Suprapubic skin (tissue), 4 donors: ENCODE measurements around the gene ZNRD2. TPM values are rescaled to one million over a fixed set of nuclear protein-coding genes. Genes with fewer than 3 reads are reported as not detected.

Experiments used
- DNase-seq, 2 donors: peaks; one replicate each; pipeline ENCODE4 v3.0.0-alpha.2; 2019; ENCODE audit warnings: low spot score in 2 of 2
- H3K27ac ChIP-seq: fragments of 200-600 bp; sonication (generic); one replicate; pipeline ENCODE4 v1.5.1; 2019
- H3K27me3 ChIP-seq: fragments of 200-600 bp; sonication (generic); one replicate; pipeline ENCODE4 v1.5.1; 2019
- H3K36me3 ChIP-seq: fragments of 200-600 bp; sonication (generic); one replicate; pipeline ENCODE4 v1.5.1; 2019
- H3K4me1 ChIP-seq: fragments of 200-600 bp; sonication (generic); one replicate; pipeline ENCODE4 v1.5.1; 2019
- H3K4me3 ChIP-seq: fragments of 200-600 bp; sonication (generic); one replicate; pipeline ENCODE4 v1.5.1; 2019; ENCODE audit warnings: mild to moderate bottlenecking
- H3K9me3 ChIP-seq: fragments of 200-600 bp; sonication (generic); one replicate; pipeline ENCODE4 v1.5.1; 2019
- EP300 ChIP-seq: sonication (generic); formaldehyde crosslinking; IDR thresholded peaks from one replicate; pipeline ENCODE4 v1.6.1; 2017; ENCODE audit warnings: antibody characterized with exemption
- POLR2A ChIP-seq, 2 donors: fragments of 450-650 bp; IDR thresholded peaks; one replicate each; pipeline ENCODE4 v1.6.1; 2017; ENCODE audit warnings: antibody characterized with exemption in 2 of 2, mild to moderate bottlenecking in 2 of 2, moderate library complexity in 2 of 2
- POLR2AphosphoS5 ChIP-seq, 3 donors: sonication (generic); formaldehyde crosslinking; IDR thresholded peaks; one replicate each; pipeline ENCODE4 v1.6.1; 2017; ENCODE audit warnings: antibody characterized with exemption in 3 of 3
- WGBS: methylation state at CpG from one replicate; pipeline ENCODE4 v1.1.5; 2018; 5-methylcytosine and 5-hydroxymethylcytosine counted together
- total RNA-seq, 4 donors: library from RNA; depleted of rRNA; stranded (reverse); fragments of >200 nt; gene quantifications; one replicate each; pipeline ENCODE4 v1.1.0, GENCODE V29; 2016
- TF ChIP-seq, protein P1 (sequence below), 2 donors: fragments of 200-600 bp in 1 of 2; fragments of 450-650 bp in 1 of 2; sonication (generic) in 1 of 2; IDR thresholded peaks; one replicate each; pipeline ENCODE4 v1.5.1; 2016 to 2019; ENCODE audit warnings: antibody characterized with exemption in 2 of 2, mild to moderate bottlenecking in 1 of 2, moderate library complexity in 1 of 2

The ZNRD2 gene
- total RNA-seq, 4 donors from 2014 or later, result 60.9 to 97.4 (median 77.9) TPM

GRCh38 chr11:65609229-65609628, 39.0 kb downstream of the ZNRD2 start:
- Histone ChIP-seq H3K27me3 (no peaks in the 10 kb centered on the region), H3K4me3 (no peak overlapping the region), H3K27ac (no peak overlapping the region), H3K36me3 (peaks cover 34% of the 10 kb centered on the region), H3K9me3 (no peaks in the 10 kb centered on the region), H3K4me1 (peaks cover 66% of the 10 kb centered on the region)
- TF ChIP-seq POLR2A (IDR thresholded peaks at IDR 0.05), result no peak
- no peak for TF ChIP-seq EP300
- TF ChIP-seq POLR2AphosphoS5 (IDR thresholded peaks at IDR 0.05), result no peak
- TF ChIP-seq, protein P1, sequence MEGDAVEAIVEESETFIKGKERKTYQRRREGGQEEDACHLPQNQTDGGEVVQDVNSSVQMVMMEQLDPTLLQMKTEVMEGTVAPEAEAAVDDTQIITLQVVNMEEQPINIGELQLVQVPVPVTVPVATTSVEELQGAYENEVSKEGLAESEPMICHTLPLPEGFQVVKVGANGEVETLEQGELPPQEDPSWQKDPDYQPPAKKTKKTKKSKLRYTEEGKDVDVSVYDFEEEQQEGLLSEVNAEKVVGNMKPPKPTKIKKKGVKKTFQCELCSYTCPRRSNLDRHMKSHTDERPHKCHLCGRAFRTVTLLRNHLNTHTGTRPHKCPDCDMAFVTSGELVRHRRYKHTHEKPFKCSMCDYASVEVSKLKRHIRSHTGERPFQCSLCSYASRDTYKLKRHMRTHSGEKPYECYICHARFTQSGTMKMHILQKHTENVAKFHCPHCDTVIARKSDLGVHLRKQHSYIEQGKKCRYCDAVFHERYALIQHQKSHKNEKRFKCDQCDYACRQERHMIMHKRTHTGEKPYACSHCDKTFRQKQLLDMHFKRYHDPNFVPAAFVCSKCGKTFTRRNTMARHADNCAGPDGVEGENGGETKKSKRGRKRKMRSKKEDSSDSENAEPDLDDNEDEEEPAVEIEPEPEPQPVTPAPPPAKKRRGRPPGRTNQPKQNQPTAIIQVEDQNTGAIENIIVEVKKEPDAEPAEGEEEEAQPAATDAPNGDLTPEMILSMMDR (IDR thresholded peaks at IDR 0.05), result no peak
- no peak for DNase-seq
- WGBS, result 48% methylated on average over 3 of the region's 3 CpGs

DNA sequence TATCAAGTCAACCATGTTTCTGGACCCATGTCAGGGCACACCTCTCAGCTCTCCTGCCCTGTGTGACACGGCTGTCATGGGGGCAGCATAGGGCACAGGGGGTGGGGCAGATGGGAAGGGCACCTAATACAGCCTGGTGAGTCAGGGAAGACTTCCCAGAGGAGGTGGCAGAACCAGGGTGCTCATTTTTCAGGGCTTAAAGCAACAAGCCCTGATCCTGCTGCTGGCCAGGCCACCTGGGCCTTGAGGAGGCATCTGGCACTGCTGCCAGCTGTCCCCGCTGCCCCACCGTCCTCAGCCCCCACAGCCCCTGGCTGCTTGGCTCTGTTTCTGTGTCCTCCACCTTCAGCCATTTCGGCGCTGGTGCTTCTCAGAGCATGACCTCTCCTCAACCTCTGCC, 39.4 kb downstream of the ZNRD2 start:
- no peak overlapping the region for H3K27ac ChIP-seq
- no peak overlapping the region for H3K4me3 ChIP-seq
- peaks cover 30% of the 10 kb centered on the region for H3K36me3 ChIP-seq
- no peak for TF ChIP-seq POLR2A (IDR thresholded peaks at IDR 0.05)
- H3K9me3 ChIP-seq, result no peaks in the 10 kb centered on the region
- no peaks in the 10 kb centered on the region for H3K27me3 ChIP-seq
- peaks cover 66% of the 10 kb centered on the region for H3K4me1 ChIP-seq
- no peak for DNase-seq
- 80% methylated on average over 5 of the region's 5 CpGs for WGBS

DNA sequence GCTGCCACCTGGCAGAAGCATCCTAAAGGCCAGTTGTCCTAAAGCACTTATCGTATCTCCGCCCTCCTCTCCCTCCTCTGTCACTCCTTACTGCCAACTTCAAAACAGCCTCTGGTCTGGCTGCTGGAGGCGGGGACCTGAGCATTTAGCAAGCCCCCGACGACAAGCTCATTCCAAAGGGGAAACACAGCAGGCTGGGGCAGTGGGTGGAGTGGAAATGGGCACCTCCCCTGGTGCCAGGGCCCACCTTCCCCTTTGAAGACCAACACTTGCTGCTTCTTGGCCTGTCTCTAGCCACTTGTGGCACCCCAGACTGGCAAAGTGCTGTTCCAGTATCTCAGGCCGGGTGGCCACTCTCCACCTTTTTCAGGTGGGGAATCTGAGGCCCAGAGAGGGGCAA, 40.1 kb downstream of the ZNRD2 start:
- Histone ChIP-seq H3K4me1 (peaks cover 66% of the 10 kb centered on the region), H3K4me3 (peak overlapping the region; percentile 83), H3K27ac (peak overlapping the region; percentile 70), H3K36me3 (peaks cover 23% of the 10 kb centered on the region), H3K27me3 (no peaks in the 10 kb centered on the region), H3K9me3 (no peaks in the 10 kb centered on the region)
- TF ChIP-seq POLR2AphosphoS5 (IDR thresholded peaks at IDR 0.05) (no peak), EP300 (no peak), POLR2A (IDR thresholded peaks at IDR 0.05) (no peak)
- TF ChIP-seq, protein P1 (IDR thresholded peaks at IDR 0.05), result no peak
- DNase-seq, result no peak
- WGBS, result 59% methylated on average over 6 of the region's 6 CpGs

GRCh38 chr11:65611028-65611757, 40.9 kb downstream of the ZNRD2 start:
- peaks cover 66% of the 10 kb centered on the region for H3K4me1 ChIP-seq
- WGBS, result 36% methylated on average over 5 of the region's 10 CpGs
- peak overlapping the region; percentile 83 for H3K4me3 ChIP-seq
- peaks cover 18% of the 10 kb centered on the region for H3K36me3 ChIP-seq
- no peaks in the 10 kb centered on the region for H3K27me3 ChIP-seq
- TF ChIP-seq POLR2A (IDR thresholded peaks at IDR 0.05), result no peak
- no peak for TF ChIP-seq EP300
- no peak for TF ChIP-seq POLR2AphosphoS5 (IDR thresholded peaks at IDR 0.05)
- TF ChIP-seq, protein P1 (IDR thresholded peaks at IDR 0.05), result no peak
- peak overlapping the region; percentile 70 for H3K27ac ChIP-seq
- no peaks in the 10 kb centered on the region for H3K9me3 ChIP-seq
- DNase-seq, result no peak

- 64% methylated on average over 11 of the region's 12 CpGs for WGBS
- Histone ChIP-seq H3K4me1 (peaks cover 67% of the 10 kb centered on the region), H3K27ac (peak overlapping the region; percentile 70), H3K27me3 (no peaks in the 10 kb centered on the region), H3K36me3 (peaks cover 18% of the 10 kb centered on the region), H3K4me3 (peak overlapping the region; percentile 83), H3K9me3 (no peaks in the 10 kb centered on the region)
- no peak for TF ChIP-seq POLR2A (IDR thresholded peaks at IDR 0.05)
- TF ChIP-seq POLR2AphosphoS5 (IDR thresholded peaks at IDR 0.05), result no peak
- TF ChIP-seq, protein P1 (IDR thresholded peaks at IDR 0.05), result no peak
- TF ChIP-seq EP300, result no peak
- DNase-seq, result no peak
Measured at GRCh38 chr11:65611758-65612603, 41.7 kb downstream of the ZNRD2 start.
